ENCODE data around the gene KIAA0825. TPM values are rescaled to one million over a fixed set of nuclear protein-coding genes. Genes with fewer than 3 reads are reported as not detected.

The KIAA0825 gene
- total RNA-seq, 2 experiments from 2014 or later, result 1.1 to 2.0 TPM

DNA sequence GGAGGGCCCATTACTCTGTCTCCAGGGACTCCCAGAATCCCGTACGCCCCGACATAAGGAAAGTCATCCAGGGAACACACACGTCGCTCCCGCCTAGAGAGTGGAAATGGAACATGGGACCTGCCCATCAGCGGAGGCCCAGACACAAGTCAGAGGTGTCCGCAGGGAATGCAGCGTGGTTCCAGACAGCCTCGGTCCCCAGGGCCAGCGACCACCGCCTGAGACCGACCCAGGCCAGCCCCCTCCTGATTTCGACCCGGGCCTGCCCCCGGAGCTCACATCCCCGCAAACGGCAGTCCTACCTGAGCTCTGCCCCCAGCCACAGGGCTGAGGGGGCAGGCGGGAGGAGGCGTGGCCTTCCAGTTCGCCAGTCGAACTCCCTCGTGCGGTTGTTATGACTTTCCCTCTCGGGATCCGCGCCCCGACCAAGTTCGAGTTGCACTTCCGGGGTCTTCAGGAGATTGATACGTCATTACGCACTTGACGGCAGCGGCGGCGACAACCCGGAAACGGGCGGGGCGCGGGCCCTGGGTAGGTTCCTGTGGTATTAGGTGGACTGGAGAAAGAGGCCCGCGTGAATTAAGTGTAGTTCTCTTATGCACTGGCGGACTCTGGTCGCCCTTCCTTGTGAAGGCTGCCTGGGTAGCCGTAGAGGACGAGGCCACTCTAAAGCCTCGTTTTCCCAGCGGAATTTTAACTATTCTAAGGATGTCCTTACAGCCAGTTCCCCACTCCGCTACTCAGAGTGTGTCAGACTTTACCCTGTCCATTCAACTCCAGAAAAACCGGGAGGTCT, 507.0 kb downstream of the KIAA0825 start:
- peaks cover 27% of the 10 kb centered on the region for H3K4me1 Mint-ChIP-seq (ENCODE audit: low read depth)
- H3K9me3 Mint-ChIP-seq (ENCODE audit: insufficient read depth), result peaks cover 14% of the 10 kb centered on the region
- peak; percentile 97 for ATAC-seq
- H3K4me3 Mint-ChIP-seq, result peak overlapping the region; percentile 89
- peak; percentile 95 for DNase-seq
- H3K27ac Mint-ChIP-seq, result peak overlapping the region; percentile 93
- CTCF ChIA-PET, result no interaction called here
- peaks cover 5% of the 10 kb centered on the region for H3K27me3 Mint-ChIP-seq (ENCODE audit: low read depth)
- H3K36me3 Mint-ChIP-seq (ENCODE audit: low read depth), result peaks cover 27% of the 10 kb centered on the region
- POLR2A ChIA-PET, result no interaction called here

DNA sequence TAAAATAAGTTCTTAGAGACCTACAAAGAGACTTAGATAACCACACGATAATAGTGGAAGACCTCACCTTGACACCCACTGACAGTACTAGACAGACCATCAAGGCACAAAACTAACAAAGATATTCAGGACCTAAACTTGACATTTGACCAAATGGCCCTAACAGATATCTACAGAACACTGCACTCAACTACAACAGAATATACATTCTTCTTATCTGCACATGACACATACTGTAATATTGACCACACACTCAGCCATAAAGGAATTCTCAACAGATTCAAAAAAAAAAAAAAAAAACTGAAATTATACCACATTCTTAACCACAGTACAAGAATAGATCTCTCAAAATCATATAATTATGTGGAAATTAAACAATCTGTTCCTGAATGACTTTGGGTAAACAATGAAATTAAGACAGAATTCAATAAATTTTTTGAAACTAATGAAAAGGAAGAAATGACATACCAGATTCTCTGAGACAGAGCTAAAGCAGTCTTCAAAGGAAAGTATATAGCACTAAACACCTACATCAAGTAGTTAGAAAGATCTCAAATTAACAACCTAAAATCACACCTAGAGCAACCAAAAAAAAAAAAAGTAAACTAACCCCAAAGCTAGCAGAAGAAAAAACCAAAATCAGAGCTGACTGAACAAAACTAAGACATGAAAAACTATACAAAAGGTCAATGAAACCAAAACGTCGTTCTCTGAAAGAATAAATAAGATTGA, 514.7 kb downstream of the KIAA0825 start:
- DNase-seq (no peak), ATAC-seq (no peak)
- Mint-ChIP-seq H3K27me3 (ENCODE audit: low read depth) (no peaks in the 10 kb centered on the region), H3K4me3 (no peak overlapping the region), H3K36me3 (ENCODE audit: low read depth) (peaks cover 66% of the 10 kb centered on the region), H3K9me3 (ENCODE audit: insufficient read depth) (peaks cover 45% of the 10 kb centered on the region), H3K4me1 (ENCODE audit: low read depth) (peaks cover 21% of the 10 kb centered on the region), H3K27ac (no peak overlapping the region)
- ChIA-PET POLR2A (no interaction called here), CTCF (interaction anchor here (0.6 kb wide), 1 partner anchor 20 kb away, joined by 3 read pairs; no protein-coding TSS in a partner anchor)

Other genes starting within 250 kb of the KIAA0825 start
- gene SLF1, start 65 bp upstream of the KIAA0825 start, total RNA-seq, result 10 to 100 TPM; 18.2 to 19.4 TPM

Data from activated CD8-positive, alpha-beta T cell treated with anti-CD3 and anti-CD28 coated beads, Interleukin-2, amount 10 ng/mL, durations not matched to agents 7 days and 5 days (primary cell).